ENCODE data around the gene MMP20.
"Not testable (repeated sequence)": the region's sequence is repeated elsewhere in the genome, so short reads cannot be mapped to it uniquely, and the experiment has no call there.

MMP20 gene, protein sequence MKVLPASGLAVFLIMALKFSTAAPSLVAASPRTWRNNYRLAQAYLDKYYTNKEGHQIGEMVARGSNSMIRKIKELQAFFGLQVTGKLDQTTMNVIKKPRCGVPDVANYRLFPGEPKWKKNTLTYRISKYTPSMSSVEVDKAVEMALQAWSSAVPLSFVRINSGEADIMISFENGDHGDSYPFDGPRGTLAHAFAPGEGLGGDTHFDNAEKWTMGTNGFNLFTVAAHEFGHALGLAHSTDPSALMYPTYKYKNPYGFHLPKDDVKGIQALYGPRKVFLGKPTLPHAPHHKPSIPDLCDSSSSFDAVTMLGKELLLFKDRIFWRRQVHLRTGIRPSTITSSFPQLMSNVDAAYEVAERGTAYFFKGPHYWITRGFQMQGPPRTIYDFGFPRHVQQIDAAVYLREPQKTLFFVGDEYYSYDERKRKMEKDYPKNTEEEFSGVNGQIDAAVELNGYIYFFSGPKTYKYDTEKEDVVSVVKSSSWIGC

DNA sequence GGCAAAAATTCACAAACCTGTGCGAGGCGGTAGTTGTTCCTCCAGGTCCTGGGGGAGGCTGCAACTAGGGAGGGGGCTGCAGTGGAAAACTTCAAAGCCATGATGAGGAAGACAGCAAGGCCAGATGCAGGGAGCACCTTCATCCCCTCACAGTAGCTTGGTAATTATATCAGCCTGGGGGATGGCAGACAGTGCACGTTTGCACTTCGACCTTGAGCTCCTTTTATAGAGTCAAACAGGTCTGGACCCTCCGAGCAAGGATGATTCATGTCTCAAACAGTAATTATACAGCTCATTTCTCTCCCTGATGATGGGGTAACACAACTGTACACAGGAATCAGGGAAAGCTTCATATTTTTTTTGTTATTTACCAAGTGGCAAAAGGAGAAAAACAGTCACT is at the start of gene MMP20:
MMP20 (minus strand) TSS at position 156 of the 400 bp plus-strand sequence; CDS start at position 143, 13 bp downstream.
- no peak for DNase-seq (ENCODE audit: low read depth in 2 of 2)

DNA sequence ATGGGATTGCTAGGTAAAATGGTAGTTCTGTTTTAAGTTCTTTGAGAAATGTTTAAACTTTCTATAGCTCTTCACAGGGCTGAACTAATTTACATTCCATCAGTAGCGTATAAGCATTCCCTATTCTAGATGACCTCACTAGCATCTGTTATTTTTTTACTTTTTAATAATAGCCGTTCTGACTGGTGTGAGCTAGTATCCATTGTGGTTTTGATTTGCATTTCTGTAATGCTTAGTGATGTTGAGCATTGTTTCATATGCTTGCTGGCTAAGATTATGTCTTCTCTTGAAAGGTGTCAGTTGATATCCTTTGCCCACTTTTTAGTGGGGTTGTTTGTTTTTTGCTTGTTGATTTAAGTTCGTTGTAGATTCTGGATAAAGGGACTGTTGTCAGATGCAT is 44.5 kb upstream of the MMP20 start:
- DNase-seq (ENCODE audit: low read depth in 2 of 2), result no peak

DNA sequence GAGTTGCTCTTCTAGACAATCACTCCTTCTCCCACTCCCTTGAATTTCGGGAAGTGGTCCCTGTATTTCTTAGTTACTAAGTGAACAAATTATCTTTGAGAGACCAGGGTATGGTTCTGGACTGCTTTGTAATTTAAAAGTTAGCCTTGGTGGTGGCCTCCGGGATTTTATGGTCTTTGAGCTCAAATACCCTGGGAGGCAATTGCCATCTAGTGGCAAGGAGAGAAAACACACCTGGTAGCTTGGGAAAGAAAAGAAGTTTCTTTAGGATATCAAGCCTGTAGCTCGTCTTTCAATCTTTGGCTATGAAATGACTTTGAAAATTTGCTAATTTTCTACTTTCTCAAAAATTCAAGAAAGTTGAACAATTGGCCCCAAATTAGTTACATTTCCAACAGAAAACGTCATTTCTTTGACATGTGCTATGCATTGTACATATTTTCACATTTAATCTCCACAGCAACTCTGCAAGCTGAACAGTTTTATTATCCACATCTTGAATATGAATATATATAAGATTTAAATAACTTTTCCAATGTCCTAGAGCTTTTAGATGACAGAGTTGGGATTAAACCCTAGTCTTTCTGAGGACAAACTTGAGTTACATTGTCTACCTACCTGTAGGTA is 41.3 kb upstream of the MMP20 start:
- peak in 1 of 2 donors; percentile 5 for DNase-seq (ENCODE audit: low read depth in 2 of 2)

DNA sequence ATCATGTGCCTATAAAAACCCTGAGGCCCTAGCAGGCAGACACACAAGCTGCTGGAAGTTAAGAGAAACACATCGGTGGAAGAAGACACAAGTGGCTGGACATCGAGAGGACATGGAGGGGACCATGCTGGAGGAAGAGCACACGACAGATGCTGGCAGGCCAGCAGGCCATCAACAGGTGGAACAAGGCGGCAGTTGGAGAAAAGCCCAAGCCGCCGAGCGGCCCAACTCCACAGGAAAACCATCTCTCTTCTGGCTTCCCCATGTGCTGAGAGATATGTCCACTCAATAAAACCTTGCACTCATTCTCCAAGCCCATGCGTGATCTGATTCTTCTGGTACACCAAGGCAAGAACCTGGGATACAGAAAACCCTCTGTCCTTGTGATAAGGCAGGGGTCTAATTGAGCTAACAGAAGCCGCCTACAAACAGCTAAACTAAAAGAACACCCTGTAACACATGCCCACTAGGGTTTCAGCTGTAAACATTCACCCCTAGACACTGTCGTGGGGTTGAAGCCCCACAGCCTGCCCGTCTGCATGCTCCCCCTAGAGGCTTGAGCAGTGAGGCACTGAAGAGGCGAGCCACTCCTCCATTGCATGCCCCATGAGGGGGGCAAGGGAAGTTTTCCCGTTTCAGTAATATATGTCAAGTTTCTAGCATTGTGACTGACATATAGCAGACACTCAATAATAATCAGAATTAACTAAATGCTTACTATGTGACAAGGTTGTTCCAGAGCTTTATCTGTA is 39.0 kb upstream of the MMP20 start:
- peak in 1 of 2 donors; percentile 1 for DNase-seq (ENCODE audit: low read depth in 2 of 2)

DNA sequence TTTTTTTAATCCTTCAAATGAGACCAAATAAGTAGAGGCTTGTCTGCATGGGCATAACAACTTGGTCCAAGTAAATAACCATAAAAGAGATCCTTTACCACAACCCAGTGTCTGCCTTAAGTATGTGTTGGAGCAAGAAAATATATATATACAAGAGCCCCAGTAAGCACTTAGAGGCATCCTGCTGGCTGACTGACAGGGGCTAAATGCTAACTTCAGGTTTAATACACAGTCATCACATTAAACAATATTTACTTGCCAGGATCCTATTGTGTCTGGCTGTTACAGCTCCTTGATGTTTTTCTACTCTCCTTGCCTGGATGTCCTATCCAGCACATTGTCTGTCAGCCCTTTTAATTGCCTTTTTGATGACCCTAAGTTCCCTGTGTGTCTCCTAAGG is 37.5 kb upstream of the MMP20 start:
- DNase-seq (ENCODE audit: low read depth in 2 of 2), result no peak

DNA sequence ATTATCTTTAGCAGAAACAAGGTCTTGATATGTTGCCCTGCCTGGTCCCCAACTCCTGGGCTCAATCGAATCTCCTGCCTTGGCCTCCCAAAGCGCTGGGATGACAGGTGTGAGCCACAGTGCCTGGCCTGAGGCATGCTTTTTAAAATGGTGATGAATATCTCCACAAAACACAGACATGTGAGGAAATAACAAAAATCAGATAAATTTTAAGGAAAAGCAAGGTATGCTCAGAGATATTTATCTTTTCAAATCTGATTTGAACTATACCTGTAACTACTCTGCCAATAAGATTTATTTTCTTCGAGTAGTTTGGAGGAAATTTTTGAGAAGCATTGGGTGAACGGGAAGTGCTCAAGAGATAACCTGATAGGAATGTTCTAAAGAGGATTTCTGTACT is 35.9 kb upstream of the MMP20 start:
- DNase-seq (ENCODE audit: low read depth in 2 of 2), result no peak

DNA sequence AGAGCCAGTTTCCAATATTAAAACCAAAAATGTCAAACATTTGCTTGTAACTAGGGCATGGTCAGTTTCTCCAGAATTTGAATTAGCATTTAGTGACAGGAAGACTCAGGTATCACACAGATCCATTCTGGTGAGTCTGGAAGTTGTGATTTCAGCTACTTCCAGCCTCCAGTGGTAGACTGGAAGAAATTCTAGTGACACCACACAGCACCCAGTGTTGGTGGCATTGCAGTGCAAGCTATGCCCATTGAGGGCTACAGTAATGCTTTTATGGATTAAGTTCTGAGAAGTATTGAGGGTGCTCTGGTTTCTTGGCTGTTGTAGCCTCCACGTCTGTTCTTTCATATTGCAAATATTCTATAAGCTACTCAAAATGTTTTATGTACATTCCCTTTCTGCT is 31.4 kb upstream of the MMP20 start:
- no peak for DNase-seq (ENCODE audit: low read depth in 2 of 2)

DNA sequence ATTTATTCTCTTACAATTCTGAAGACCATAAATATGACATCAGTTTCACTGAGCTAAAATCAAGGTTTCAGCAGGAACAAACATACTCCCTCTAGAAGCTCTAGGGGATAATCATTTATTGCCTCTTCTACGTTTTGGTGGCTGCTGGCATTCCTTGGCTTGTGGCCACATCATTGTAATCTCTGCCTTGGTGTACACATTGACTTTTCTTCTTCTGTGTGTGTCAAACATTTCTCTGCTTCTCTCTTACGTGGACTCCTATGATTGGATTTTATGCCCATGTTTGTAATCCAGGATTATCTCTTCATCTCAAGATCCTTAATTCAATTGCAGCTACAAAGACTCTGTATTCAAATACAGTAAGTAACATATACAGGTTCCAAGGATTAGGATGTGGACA is 30.4 kb upstream of the MMP20 start:
- DNase-seq (ENCODE audit: low read depth in 2 of 2), result no peak

DNA sequence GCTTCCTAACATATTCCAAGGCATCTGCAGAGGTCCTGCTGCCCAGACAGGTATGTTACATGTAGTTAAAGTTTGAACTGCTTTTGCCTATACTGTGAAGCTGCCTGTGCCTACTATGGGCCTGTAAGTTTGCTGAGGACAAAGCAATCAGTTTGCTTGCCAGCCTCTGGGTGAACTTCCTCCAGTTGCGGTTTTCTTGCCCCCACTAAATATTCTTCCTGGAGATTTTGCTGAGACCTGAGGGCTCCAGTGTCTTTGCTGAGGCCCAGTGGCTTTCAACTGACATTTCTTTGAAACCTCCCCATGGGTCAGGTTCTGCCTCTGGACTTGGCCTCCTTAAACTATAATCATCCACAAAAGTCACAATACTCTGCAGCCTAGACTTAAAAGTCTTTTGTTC is 29.6 kb upstream of the MMP20 start:
- DNase-seq (ENCODE audit: low read depth in 2 of 2), result no peak

DNA sequence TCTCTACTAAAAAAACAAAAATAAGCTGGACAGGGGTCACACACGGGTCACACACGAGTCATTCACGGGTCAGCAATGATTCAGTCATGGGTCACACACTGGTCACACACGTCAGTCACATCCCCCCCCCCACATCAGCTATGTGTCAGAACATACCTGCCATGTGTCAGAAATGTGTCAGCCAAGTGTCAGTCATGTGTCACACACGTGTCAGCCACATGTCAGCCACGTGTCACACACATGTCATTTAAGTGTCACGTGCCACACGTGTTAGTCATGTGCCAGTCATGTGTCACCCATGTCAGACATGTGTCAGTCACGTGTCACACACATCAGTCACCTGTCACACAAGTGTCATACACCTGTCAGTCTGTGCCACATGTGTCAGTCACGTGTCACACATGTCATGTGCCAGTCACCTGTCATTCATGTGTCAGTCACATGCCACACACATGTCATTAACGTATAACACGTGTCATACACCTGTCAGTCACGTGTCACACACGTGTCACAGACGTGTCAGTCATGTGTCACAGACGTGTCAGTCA is 28.7 kb upstream of the MMP20 start:
- DNase-seq (ENCODE audit: low read depth in 2 of 2), result no peak

DNA sequence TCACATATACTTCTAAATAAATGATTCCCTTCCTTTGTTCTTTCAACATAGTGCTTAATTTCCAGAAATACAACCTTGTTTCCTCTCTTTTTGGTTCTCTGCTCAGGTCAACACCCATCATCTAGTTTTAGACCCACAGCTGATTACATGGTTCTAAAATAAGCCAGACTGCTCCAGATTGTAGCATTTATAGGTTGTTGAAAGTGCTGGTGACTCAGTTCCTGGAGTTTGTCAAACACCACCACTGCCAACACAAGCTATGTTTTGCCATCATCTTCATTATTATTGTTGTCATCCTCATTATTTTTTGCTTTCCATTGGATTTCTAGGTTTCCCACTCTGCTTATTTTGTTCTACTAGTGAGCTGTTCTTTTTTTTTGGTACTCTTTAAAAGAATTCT is 22.3 kb upstream of the MMP20 start:
- no peak for DNase-seq (ENCODE audit: low read depth in 2 of 2)

DNA sequence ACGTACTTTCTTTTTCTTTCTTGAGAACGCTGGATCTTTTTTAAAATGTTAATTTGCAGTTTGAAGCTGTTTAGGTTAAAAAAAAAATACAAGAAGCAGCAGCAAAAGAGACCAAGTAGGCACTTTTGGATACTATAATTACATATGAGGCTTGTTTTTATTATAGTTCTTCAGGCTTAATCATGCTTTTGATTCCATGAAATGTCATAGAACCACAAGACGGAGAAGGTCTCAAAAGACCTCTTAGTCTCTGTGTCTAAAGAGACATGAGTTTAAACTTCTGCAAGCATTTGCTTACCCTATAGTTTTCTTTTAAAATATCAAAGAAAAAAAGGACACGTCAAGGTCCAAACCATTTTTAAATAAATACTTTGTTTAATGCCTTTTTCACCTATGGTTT is 18.8 kb upstream of the MMP20 start:
- no peak for DNase-seq (ENCODE audit: low read depth in 2 of 2)

DNA sequence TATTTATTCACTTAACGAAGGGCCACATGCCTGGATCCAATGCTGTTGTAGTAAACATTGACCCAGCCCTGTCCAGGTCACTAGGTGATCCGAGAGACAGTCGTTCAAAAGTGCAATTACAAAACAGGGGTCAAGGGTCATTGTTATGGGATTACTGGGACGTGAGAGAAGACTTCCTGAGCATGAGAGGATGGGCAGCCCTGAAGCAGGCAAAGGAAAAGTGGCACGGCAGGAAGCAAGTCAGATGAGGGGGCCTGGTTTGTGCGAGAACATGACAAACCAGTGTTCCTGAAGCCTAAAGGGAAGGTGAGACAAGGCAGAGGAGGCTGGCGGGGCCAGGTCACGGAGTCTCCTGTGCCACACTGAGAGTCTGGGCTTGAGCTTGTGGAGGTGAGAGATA is 15.8 kb upstream of the MMP20 start:
- no peak for DNase-seq (ENCODE audit: low read depth in 2 of 2)

DNA sequence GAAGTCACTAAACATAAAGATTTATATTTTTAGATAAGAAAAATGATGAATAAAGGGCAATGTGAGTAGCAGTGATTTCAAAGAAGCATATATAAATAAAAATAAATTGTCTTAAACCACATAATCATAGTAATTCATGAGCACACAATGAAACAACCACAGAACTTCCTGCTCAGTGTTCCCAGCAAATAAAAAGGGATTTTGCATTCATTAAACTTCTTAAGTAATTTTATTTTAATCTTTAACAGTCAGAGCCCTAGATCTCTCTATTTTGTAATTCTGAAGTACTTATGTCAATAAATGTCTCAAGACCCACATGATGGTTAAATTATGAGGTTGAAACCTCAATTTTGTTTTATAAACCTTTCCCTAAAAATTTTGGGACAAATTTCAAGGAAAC is 14.5 kb upstream of the MMP20 start:
- no peak for DNase-seq (ENCODE audit: low read depth in 2 of 2)

DNA sequence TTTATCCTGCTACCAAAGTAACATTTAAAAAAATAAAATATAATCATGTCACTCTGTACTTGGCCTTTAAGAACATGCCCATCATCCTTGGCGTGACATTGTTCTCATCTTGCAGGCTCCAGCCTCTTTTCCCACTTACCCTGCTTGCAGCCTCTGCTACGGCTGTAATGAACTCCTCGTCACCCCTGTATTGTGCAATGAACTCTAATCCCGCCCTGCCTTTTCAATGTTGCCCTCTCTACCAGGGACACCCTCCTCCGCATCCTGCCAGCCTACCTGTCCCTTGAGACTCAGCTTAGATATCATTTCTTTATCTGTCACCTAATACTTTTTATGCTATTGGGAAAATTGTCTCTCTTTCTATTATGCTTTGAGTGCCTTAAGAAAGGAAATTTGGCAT is 12.6 kb upstream of the MMP20 start:
- no peak for DNase-seq (ENCODE audit: low read depth in 2 of 2)

DNA sequence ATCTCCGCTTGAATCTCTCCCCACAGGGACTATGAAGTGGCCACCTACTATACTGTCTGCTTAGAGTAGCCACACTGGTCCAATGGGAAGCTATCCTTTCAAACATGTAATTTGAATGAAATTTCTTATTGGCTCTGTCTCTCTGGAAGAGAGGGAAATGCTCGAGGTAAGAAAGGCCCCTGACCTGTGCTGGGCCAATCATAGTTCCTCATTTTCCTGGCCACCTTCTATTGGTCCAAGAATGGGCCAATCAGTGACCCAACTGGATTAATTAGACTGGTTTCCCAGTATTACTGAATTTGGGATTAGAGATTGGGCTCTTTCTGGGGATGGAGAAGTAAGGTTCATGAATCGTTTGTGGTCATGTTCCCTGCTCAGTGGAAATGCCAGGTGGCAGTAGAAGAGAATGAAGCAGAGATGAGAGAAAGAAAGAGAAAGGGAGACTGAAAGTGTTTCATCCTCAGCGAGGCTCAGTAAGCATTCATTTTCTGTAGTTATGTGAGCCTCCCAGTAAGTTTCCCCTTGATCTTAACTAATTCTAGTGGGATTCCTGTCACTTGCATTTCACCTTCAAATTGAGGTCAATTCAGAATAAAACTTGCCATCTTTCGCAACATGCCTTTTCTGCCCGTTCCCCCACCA is 8.4 kb upstream of the MMP20 start:
- no peak for DNase-seq (ENCODE audit: low read depth in 2 of 2)

DNA sequence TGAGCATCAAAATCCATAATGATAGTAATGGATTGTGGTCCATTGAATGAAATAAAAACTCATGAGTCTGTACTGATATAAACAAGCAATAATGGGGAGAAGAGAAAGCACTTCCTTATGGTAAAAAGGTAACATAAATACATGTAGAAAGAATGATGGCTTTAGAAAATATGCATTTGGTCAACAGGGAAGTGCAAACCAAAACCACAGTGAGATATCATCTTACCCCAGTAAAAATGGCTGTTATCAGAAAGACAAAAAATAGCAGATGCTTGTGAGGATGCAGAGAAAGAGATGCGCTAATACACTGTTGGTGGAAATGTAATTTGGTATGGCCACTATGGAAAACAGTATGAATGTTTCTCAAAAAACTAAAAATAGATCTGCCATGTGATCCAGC is 6.9 kb upstream of the MMP20 start:
- no peak for DNase-seq (ENCODE audit: low read depth in 2 of 2)

DNA sequence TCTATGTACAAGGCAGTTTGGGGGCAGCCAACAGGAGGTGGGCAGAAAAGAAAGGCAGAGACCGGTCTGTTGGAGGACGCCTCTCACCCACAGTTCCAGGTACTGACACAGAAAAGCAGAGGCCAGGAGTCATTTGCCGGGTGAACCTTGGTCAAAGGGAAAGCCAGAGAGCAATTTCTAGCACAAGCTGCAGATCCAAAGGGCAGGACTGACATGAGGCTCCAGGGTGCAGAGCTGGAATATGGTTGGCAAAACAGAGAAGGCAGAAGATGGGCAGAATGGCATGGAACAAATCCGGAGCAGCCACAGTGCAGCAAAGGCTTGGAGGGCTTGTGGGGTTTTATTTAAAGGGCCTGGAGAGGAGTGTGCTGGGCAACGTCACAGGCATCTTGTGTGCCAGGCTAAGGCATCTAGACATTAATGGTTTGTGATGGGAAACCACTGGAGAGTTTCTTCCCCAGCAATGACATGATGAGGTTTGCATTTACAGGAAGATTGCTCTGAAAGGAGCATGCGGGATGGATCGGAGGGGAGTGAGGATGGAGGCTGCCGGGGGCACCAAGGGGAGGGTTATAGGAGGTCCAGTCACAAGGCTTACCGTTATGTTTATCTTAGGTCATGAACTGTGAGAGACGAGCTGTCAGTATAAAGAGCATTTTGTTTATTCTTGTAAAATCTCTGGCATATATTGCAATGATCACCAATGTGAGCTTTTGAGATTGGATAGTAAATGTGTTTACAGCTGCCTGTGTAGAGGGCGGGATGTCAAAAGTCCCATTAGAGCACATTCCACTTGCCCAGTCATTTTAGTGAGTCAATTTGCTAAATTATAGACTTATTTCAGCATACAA is 5.7 kb upstream of the MMP20 start:
- DNase-seq (ENCODE audit: low read depth in 2 of 2), result no peak

DNA sequence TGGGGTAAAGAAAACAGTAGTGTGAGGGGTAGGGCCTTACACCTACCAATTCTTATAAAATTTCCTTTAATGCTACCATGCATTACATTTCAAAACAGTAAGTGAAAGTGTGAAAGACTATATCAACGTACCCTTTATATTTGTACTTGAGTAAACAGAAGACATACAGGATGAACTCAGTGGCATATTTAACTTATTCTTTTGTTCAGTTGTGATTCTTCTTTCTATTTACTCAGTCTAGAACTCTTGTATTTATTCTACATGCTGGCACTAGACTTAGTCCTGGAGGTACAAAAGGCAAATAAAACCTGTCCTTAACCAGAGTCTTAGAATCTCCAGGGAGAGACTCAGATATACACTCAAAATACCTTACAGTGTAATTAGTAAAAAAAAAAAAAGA is 4.8 kb upstream of the MMP20 start:
- not testable (repeated sequence) for DNase-seq (ENCODE audit: low read depth in 2 of 2)

DNA sequence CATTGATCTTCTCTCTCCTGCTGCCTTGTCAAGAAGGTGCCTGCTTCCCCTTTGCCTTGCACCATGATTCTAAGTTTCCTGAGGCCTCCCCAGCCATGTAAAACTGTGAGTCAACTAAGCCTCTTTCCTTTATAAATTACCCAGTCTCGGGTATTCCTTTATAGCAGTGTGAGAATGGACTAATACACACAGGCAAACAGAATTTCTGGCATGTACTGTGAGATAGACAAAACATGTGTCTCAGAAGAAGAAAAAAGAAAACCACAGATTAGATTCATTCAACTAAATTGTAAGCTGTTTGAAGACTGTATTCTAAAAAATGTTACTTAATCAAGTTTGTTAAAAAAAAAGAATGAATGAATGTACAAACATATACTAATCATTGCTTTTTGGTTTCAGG is 1.5 kb upstream of the MMP20 start:
- no peak for DNase-seq (ENCODE audit: low read depth in 2 of 2)

DNA sequence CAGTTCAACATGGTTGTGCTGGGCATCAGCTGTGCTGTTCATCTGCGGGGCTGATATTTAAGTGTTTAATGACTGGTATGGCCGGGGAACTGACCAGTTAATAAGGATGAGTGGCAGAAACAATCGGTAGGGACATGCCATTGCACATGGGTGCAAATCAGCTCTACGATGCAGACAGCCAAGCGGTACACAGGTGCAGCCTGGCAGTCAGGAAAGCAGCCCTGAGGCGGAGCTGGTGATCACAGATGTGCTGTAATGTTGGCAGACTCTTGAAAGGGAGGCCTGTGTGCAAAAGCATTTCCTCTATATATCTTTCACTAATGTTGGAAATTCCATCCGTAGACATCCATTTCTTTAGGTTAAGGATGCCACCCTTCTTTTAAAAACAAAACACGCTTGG is 1.1 kb downstream of the MMP20 start:
- DNase-seq (ENCODE audit: low read depth in 2 of 2), result no peak

Data from stimulated activated CD4-positive, alpha-beta T cell treated with anti-CD3 and anti-CD28 coated beads, Interleukin-1b, Interleukin-23, amount 100 ng/mL, for 4 hours (primary cell).